SK-N-SH (cell line): ENCODE measurements around the gene PLEKHH1.

Experiments used
- CTCF ChIP-seq: fragments of 200-600 bp; sonication (generic); IDR thresholded peaks from 2 replicates; pipeline ENCODE4 v1.6.1; 2017; ENCODE audit warnings: antibody characterized with exemption, mild to moderate bottlenecking, moderate library complexity
- EZH2phosphoT487 ChIP-seq: fragments of 200-600 bp; sonication (generic); IDR thresholded peaks from 2 replicates; pipeline ENCODE4 v1.6.1; 2017; ENCODE audit warnings: low read depth, mixed run types, mild to moderate bottlenecking, antibody characterized with exemption, moderate library complexity, borderline replicate concordance
- GABPA ChIP-seq: IDR thresholded peaks from 2 replicates; pipeline ENCODE4 v1.4.0; 2012; ENCODE audit warnings: low read depth, mild to moderate bottlenecking
- IRF3 ChIP-seq: fragments of 150-350 bp; IDR thresholded peaks from 2 replicates; pipeline ENCODE4 v1.6.1; 2016; ENCODE audit warnings: mild to moderate bottlenecking, low read depth, low read length
- JUND ChIP-seq: IDR thresholded peaks from 2 replicates; pipeline ENCODE4 v1.4.0; 2012
- MXI1 ChIP-seq: IDR thresholded peaks from 2 replicates; pipeline ENCODE4 v1.6.1; 2012; ENCODE audit warnings: mild to moderate bottlenecking, low read depth, low read length, improper control_type of control experiment
- POLR2AphosphoS5 ChIP-seq: IDR thresholded peaks from 2 replicates; pipeline ENCODE4 v1.6.1; 2012; ENCODE audit warnings: low read depth, low read length
- SIN3A ChIP-seq: IDR thresholded peaks from 2 replicates; pipeline ENCODE4 v1.6.1; 2012; ENCODE audit warnings: low read depth, mild to moderate bottlenecking, low read length, moderate library complexity, borderline replicate concordance
- YY1 ChIP-seq: IDR thresholded peaks from 2 replicates; pipeline ENCODE4 v1.4.0; 2012; ENCODE audit warnings: low read depth, mild to moderate bottlenecking

GRCh38 chr14:67610491-67610890, 77.4 kb downstream of the PLEKHH1 start:
- TF ChIP-seq CTCF (no peak), EZH2phosphoT487 (no peak), POLR2AphosphoS5 (no peak), JUND (no peak), MXI1 (no peak), IRF3 (no peak), SIN3A (no peak), GABPA (no peak), YY1 (no peak)
